H9 (cell line): ENCODE results near the gene RASSF5. TPM values are rescaled to one million over a fixed set of nuclear protein-coding genes. Genes with fewer than 3 reads are reported as not detected.

ENCODE experiments used
- DNase-seq: peaks from one replicate; pipeline ENCODE4 v3.0.0-alpha.2; 2017
- H2AFZ ChIP-seq: one replicate; pipeline ENCODE4 v1.6.1; 2013; ENCODE audit warnings: mild to moderate bottlenecking, low read length, control low read depth, moderate library complexity
- H2AK5ac ChIP-seq: 2 replicates; pipeline ENCODE4 v1.6.1; 2013; ENCODE audit warnings: low read length, control low read depth, mixed read lengths; ENCODE audit not compliant: insufficient read length
- H2BK120ac ChIP-seq: one replicate; pipeline ENCODE4 v1.6.1; 2013; ENCODE audit warnings: low read depth, mild to moderate bottlenecking, low read length, control low read depth, inconsistent platforms; ENCODE audit not compliant: poor library complexity, severe bottlenecking
- H2BK12ac ChIP-seq: 2 replicates; pipeline ENCODE4 v1.6.1; 2013; ENCODE audit warnings: low read length, control low read depth, mixed read lengths, low read depth; ENCODE audit not compliant: insufficient read length
- H2BK15ac ChIP-seq: 2 replicates; pipeline ENCODE4 v1.6.1; 2013; ENCODE audit warnings: low read depth, low read length, control low read depth
- H2BK20ac ChIP-seq: one replicate; pipeline ENCODE4 v1.6.1; 2013; ENCODE audit warnings: low read depth, mild to moderate bottlenecking, low read length, control low read depth, inconsistent platforms; ENCODE audit not compliant: poor library complexity, severe bottlenecking
- H2BK5ac ChIP-seq: 2 replicates; pipeline ENCODE4 v1.6.1; 2013; ENCODE audit warnings: low read length, control low read depth, mixed read lengths; ENCODE audit not compliant: insufficient read length
- H3K14ac ChIP-seq: 2 replicates; pipeline ENCODE4 v1.6.1; 2013; ENCODE audit warnings: low read length, control low read depth; ENCODE audit not compliant: insufficient read depth
- H3K18ac ChIP-seq: 2 replicates; pipeline ENCODE4 v1.6.1; 2013; ENCODE audit warnings: low read depth, mild to moderate bottlenecking, mixed read lengths, low read length, control low read depth; ENCODE audit not compliant: insufficient read length
- H3K23ac ChIP-seq: 2 replicates; pipeline ENCODE4 v1.6.1; 2013; ENCODE audit warnings: low read length, control low read depth, mixed read lengths, low read depth; ENCODE audit not compliant: insufficient read length
- H3K23me2 ChIP-seq: 2 replicates; pipeline ENCODE4 v1.6.1; 2013; ENCODE audit warnings: low read depth, mild to moderate bottlenecking, mixed read lengths, low read length, control low read depth; ENCODE audit not compliant: insufficient read length, poor library complexity, severe bottlenecking
- H3K27ac ChIP-seq: 2 replicates; pipeline ENCODE4 v1.5.1; 2013; ENCODE audit warnings: low read length, control low read depth, mixed read lengths, low read depth; ENCODE audit not compliant: insufficient read length
- H3K27me3 ChIP-seq: 2 replicates; pipeline ENCODE4 v1.6.1; 2013; ENCODE audit warnings: low read length, control low read depth, inconsistent platforms; ENCODE audit not compliant: insufficient read depth
- H3K4ac ChIP-seq: 2 replicates; pipeline ENCODE4 v1.6.1; 2013; ENCODE audit warnings: low read depth, mild to moderate bottlenecking, control low read depth, inconsistent platforms, low read length, moderate library complexity
- H3K4me1 ChIP-seq: 2 replicates; pipeline ENCODE4 v1.6.1; 2013; ENCODE audit warnings: low read length, control low read depth, inconsistent platforms; ENCODE audit not compliant: insufficient read depth
- H3K4me2 ChIP-seq: 2 replicates; pipeline ENCODE4 v1.6.1; 2013; ENCODE audit warnings: low read length, control low read depth, mixed read lengths; ENCODE audit not compliant: insufficient read length, insufficient read depth
- H3K56ac ChIP-seq: 2 replicates; pipeline ENCODE4 v1.6.1; 2013; ENCODE audit warnings: low read depth, mild to moderate bottlenecking, mixed read lengths, low read length, control low read depth; ENCODE audit not compliant: insufficient read length
- H3K79me1 ChIP-seq: 2 replicates; pipeline ENCODE4 v1.6.1; 2013; ENCODE audit warnings: low read depth, mild to moderate bottlenecking, moderate library complexity, low read length, control low read depth, inconsistent platforms; ENCODE audit not compliant: insufficient read depth, poor library complexity, severe bottlenecking
- H3K79me2 ChIP-seq: 2 replicates; pipeline ENCODE4 v1.6.1; 2013; ENCODE audit warnings: low read length, control low read depth, inconsistent platforms; ENCODE audit not compliant: insufficient read depth
- H3K9ac ChIP-seq: 2 replicates; pipeline ENCODE4 v1.6.1; 2013; ENCODE audit warnings: low read length, control low read depth, mixed read lengths; ENCODE audit not compliant: insufficient read length; ENCODE audit errors: extremely low read depth
- H3K9me3 ChIP-seq: one replicate; pipeline ENCODE4 v1.6.1; 2013; ENCODE audit warnings: low read depth, low read length, inconsistent platforms; ENCODE audit not compliant: control insufficient read depth
- H3T11ph ChIP-seq: one replicate; pipeline ENCODE4 v1.6.1; 2013; ENCODE audit warnings: mild to moderate bottlenecking, low read length, control low read depth, inconsistent platforms
- H4K20me1 ChIP-seq: one replicate; pipeline ENCODE4 v1.6.1; 2013; ENCODE audit not compliant: control insufficient read depth, insufficient read length, insufficient read depth
- H4K5ac ChIP-seq: 2 replicates; pipeline ENCODE4 v1.6.1; 2013; ENCODE audit warnings: low read depth, mild to moderate bottlenecking, mixed read lengths, low read length, control low read depth; ENCODE audit not compliant: insufficient read length
- H4K8ac ChIP-seq: replicated peaks from 2 replicates; pipeline ENCODE4 v1.6.1; 2013; ENCODE audit warnings: low read length, control low read depth, mixed read lengths, low read depth; ENCODE audit not compliant: insufficient read length
- H4K91ac ChIP-seq: 2 replicates; pipeline ENCODE4 v1.6.1; 2013; ENCODE audit warnings: low read depth, mild to moderate bottlenecking, moderate library complexity, mixed read lengths, low read length, control low read depth; ENCODE audit not compliant: insufficient read length
- H3K27ac Mint-ChIP-seq, 3 experiments: 2 replicates in 2 of 3; 3 replicates in 1 of 3; pipeline ENCODE4 v1.8.0; 2020 to 2021; ENCODE audit warnings: mixed read lengths in 3 of 3, mild to moderate bottlenecking in 1 of 3, moderate library complexity in 1 of 3
- H3K27me3 Mint-ChIP-seq: 2 replicates; pipeline ENCODE4 v1.8.0; 2021; ENCODE audit warnings: low read depth, mild to moderate bottlenecking, moderate library complexity, mixed read lengths
- H3K36me3 Mint-ChIP-seq, 3 experiments: 2 replicates in 2 of 3; 3 replicates in 1 of 3; pipeline ENCODE4 v1.8.0; 2020 to 2021; ENCODE audit warnings: low read depth in 3 of 3, mixed read lengths in 3 of 3; ENCODE audit not compliant: insufficient read depth in 1 of 3
- H3K4me1 Mint-ChIP-seq, 2 experiments: 2 replicates each; pipeline ENCODE4 v1.8.0; 2020; ENCODE audit warnings: mixed read lengths in 2 of 2
- H3K4me3 Mint-ChIP-seq, 2 experiments: 2 replicates in 1 of 2; 3 replicates in 1 of 2; pipeline ENCODE4 v1.8.0; 2020 to 2021; ENCODE audit warnings: mild to moderate bottlenecking in 2 of 2, mixed read lengths in 2 of 2, moderate library complexity in 1 of 2
- H3K9me3 Mint-ChIP-seq, 2 experiments: 2 replicates in 1 of 2; 3 replicates in 1 of 2; pipeline ENCODE4 v1.8.0; 2020; ENCODE audit warnings: mild to moderate bottlenecking in 2 of 2, mixed read lengths in 2 of 2, moderate library complexity in 1 of 2
- CTCF ChIP-seq: fragments of 200-600 bp; sonication (generic); conservative IDR thresholded peaks from 3 replicates; pipeline ENCODE4 v1.8.0; 2021; ENCODE audit warnings: antibody characterized with exemption, mild to moderate bottlenecking
- WGBS: extraction: QIAGEN DNeasy Blood & Tissue Kit; methylation state at CpG from one replicate; pipeline ENCODE4 v1.1.7; 2013; ENCODE audit warnings: missing lambda C conversion rate, low lambda C conversion rate, mixed read lengths; ENCODE audit not compliant: insufficient read length; ENCODE audit errors: extremely low coverage; 5-methylcytosine and 5-hydroxymethylcytosine counted together
- total RNA-seq: library from RNA; stranded (reverse); gene quantifications from 2 replicates; pipeline ENCODE4 v1.2.1, GENCODE V29; 2021

Gene RASSF5
- total RNA-seq, 1 experiment from 2014 or later: 0.50 TPM

DNA sequence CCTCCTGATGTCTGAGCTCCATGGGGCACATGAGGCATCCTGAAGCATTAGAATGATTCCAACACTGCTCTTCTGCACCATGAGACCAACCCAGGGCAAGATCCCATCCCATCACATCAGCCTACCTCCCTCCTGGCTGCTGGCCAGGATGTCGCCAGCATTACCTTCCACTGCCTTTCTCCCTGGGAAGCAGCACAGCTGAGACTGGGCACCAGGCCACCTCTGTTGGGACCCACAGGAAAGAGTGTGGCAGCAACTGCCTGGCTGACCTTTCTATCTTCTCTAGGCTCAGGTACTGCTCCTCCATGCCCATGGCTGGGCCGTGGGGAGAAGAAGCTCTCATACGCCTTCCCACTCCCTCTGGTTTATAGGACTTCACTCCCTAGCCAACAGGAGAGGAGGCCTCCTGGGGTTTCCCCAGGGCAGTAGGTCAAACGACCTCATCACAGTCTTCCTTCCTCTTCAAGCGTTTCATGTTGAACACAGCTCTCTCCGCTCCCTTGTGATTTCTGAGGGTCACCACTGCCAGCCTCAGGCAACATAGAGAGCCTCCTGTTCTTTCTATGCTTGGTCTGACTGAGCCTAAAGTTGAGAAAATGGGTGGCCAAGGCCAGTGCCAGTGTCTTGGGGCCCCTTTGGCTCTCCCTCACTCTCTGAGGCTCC, 11.1 kb upstream of the RASSF5 start:
- peaks cover 0 to 2% (median 0%) of the 10 kb centered on the region in 3 experiments; a peak in 2 of 7 replicates for H3K36me3 Mint-ChIP-seq
- Histone ChIP-seq H3K79me1 (no peaks in the 10 kb centered on the region), H4K5ac (no peak overlapping the region), H3K79me2 (no peaks in the 10 kb centered on the region), H3K4me1 (peaks cover 3% of the 10 kb centered on the region; the same call in 1 of the 2 replicates), H2BK5ac (no peak overlapping the region), H3K23ac (no peak overlapping the region), H3T11ph (no peak overlapping the region), H4K20me1 (no peaks in the 10 kb centered on the region), H3K4me2 (no peak overlapping the region), H2BK12ac (no peak overlapping the region), H3K18ac (no peak overlapping the region), H3K9me3 (no peaks in the 10 kb centered on the region), H4K91ac (no peak overlapping the region), H3K9ac (no peak overlapping the region), H3K14ac (no peak overlapping the region), H2AFZ (no peak overlapping the region), H2BK120ac (no peak overlapping the region), H3K23me2 (no peaks in the 10 kb centered on the region), H2BK15ac (no peak overlapping the region), H3K27me3 (no peaks in the 10 kb centered on the region), H2AK5ac (no peak overlapping the region), H4K8ac (no peak overlapping the region), H3K27ac (no peak overlapping the region), H3K4ac (no peak overlapping the region), H3K56ac (no peak overlapping the region), H2BK20ac (no peak overlapping the region)
- peak overlapping the region in 1 of 3 experiments; percentile 69; a peak in 1 of 7 replicates for H3K27ac Mint-ChIP-seq
- no peak for TF ChIP-seq CTCF
- no peak for DNase-seq
- WGBS: no CpG with 5 or more reads among the region's 6 CpGs
- H3K27me3 Mint-ChIP-seq: peaks cover 2% of the 10 kb centered on the region; the same call in 1 of the 2 replicates
- peaks cover 9 to 13% of the 10 kb centered on the region in 2 experiments for H3K4me1 Mint-ChIP-seq
- H3K9me3 Mint-ChIP-seq: no peaks in the 10 kb centered on the region
- H3K4me3 Mint-ChIP-seq: no peak overlapping the region
